Measurements from ENCODE around the gene GTPBP8.

GTPBP8 gene

DNA sequence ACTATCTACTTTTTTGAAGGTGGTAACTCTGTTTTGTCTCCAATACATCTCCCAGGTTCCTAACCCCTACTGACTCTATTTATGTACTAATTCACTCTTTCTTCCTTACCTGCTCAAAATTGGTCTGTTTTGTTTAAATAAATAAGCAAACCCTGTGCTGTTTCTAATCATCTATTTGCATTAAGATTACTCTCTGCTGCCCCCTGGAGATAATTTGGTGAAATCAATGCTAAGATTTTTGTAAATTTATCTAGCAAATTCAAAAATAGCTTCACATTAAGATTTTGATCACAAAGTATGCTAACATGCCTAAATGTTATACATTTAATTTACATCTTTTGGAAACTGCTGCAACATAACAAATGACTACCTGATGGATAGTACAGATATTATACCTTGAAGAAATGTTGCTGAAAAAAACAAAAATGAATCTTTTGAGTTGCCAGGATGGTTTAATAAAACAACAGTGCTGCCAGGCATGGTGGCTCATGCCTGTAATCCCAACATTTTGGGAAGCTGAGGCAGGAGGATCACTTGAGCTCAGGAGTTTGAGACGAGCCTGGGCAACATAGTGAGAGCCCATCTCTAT lies 11.4 kb upstream of the GTPBP8 start:
- no peak for DNase-seq (ENCODE audit: extremely low read depth, insufficient read length)
- peak; percentile 39 for TF ChIP-seq CTCF (IDR thresholded peaks at IDR 0.05; ENCODE audit: insufficient read depth, low read length, poor library complexity, severe bottlenecking)
- Histone ChIP-seq H3K4me3 (replicated peaks; ENCODE audit: low read depth, low read length) (no peak overlapping the region), H3K36me3 (ENCODE audit: control insufficient read depth, insufficient read depth, low read length) (no peaks in the 10 kb centered on the region), H3K27me3 (replicated peaks; ENCODE audit: control insufficient read depth, insufficient read depth, low read length) (no peaks in the 10 kb centered on the region)

DNA sequence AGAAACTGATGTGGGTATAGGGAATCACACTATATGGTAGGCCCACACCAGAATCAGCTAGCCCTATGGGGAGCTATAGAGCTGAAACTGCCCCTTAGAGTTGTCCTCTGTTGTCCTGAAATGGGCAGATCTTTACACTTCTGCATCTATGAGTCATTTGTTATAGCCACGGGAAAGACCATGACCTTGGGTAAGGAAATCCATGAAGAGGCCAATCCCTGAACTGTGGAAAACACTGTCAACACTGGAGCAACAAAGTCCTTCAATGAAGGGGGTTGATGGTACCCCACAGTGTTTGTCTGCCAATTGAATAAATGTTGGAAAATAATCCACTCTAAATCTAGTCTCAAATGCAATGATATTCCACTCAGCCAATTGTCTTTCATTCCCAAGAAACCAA lies 10.7 kb upstream of the GTPBP8 start:
- Histone ChIP-seq H3K4me3 (replicated peaks; ENCODE audit: low read depth, low read length) (no peak overlapping the region), H3K36me3 (ENCODE audit: control insufficient read depth, insufficient read depth, low read length) (no peaks in the 10 kb centered on the region), H3K27me3 (replicated peaks; ENCODE audit: control insufficient read depth, insufficient read depth, low read length) (no peaks in the 10 kb centered on the region)
- DNase-seq (ENCODE audit: extremely low read depth, insufficient read length), result no peak
- no peak for TF ChIP-seq CTCF (IDR thresholded peaks at IDR 0.05; ENCODE audit: insufficient read depth, low read length, poor library complexity, severe bottlenecking)

DNA sequence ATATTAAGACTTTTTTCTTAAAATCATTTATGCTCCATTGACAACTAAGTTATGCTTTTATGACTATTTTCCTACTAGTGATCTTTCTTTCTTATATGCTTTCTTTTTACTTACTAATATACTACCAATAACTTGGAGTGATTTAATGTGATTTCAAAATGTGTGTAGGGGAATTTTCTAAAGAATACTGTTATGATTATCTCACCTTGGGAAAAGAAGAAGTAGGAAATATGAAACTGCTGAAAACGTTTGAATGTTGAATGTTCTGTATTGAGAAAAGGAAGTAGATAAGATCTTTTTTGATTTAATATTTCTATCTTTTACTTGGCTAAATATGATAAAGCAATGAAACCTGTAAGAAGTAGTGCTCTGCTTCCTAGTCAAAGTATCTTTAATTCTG lies 8.1 kb upstream of the GTPBP8 start:
- Histone ChIP-seq H3K4me3 (replicated peaks; ENCODE audit: low read depth, low read length) (no peak overlapping the region), H3K36me3 (ENCODE audit: control insufficient read depth, insufficient read depth, low read length) (no peaks in the 10 kb centered on the region), H3K27me3 (replicated peaks; ENCODE audit: control insufficient read depth, insufficient read depth, low read length) (no peaks in the 10 kb centered on the region)
- peak; percentile 13 for DNase-seq (ENCODE audit: extremely low read depth, insufficient read length)
- TF ChIP-seq CTCF (IDR thresholded peaks at IDR 0.05; ENCODE audit: insufficient read depth, low read length, poor library complexity, severe bottlenecking), result no peak

GRCh38 chr3:112984485-112984884 lies 6.3 kb upstream of the GTPBP8 start:
- no peaks in the 10 kb centered on the region for H3K27me3 ChIP-seq (replicated peaks; ENCODE audit: control insufficient read depth, insufficient read depth, low read length)
- TF ChIP-seq CTCF (IDR thresholded peaks at IDR 0.05; ENCODE audit: insufficient read depth, low read length, poor library complexity, severe bottlenecking), result no peak
- no peaks in the 10 kb centered on the region for H3K36me3 ChIP-seq (ENCODE audit: control insufficient read depth, insufficient read depth, low read length)
- H3K4me3 ChIP-seq (replicated peaks; ENCODE audit: low read depth, low read length), result no peak overlapping the region
- no peak for DNase-seq (ENCODE audit: extremely low read depth, insufficient read length)

DNA sequence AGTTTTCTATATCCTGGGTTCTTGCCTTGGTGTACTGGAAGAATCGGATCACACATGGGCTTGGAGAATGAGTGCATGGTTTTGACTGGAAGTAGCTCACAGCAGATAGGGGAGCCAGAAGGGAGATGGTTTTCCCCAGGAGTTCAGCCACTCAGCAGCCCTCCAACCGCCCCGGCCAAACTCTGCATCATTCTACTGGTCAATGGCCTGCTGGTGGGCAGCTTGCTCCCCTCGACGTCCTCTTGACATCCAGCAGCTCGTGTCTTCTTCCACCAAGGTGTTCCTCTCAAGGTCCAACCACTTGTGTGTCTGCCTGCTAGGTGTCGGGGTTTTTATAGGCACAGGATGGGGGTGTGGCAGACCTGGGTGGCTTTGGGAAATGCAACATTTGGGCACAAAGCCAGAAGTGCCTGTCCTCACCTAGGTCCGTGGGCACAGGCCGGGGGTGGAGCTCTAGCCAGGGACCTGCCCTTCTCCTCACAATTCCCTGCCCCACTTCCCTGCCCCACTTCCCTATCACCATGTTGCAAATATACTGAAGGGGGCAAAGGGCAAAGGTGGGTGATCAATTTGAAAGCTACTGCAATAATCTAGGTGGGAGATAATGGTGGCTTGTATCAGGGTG lies 3.0 kb upstream of the GTPBP8 start:
- Histone ChIP-seq H3K27me3 (replicated peaks; ENCODE audit: control insufficient read depth, insufficient read depth, low read length) (no peaks in the 10 kb centered on the region), H3K4me3 (replicated peaks; ENCODE audit: low read depth, low read length) (no peak overlapping the region), H3K36me3 (ENCODE audit: control insufficient read depth, insufficient read depth, low read length) (no peaks in the 10 kb centered on the region)
- DNase-seq (ENCODE audit: extremely low read depth, insufficient read length), result no peak
- TF ChIP-seq CTCF (IDR thresholded peaks at IDR 0.05; ENCODE audit: insufficient read depth, low read length, poor library complexity, severe bottlenecking), result no peak

Data from GM06990 (cell line).